ENCODE results near the gene NEDD9.
A peak's percentile ranks its signal among the peaks of the same experiment; 100 is the strongest.

The NEDD9 gene

DNA sequence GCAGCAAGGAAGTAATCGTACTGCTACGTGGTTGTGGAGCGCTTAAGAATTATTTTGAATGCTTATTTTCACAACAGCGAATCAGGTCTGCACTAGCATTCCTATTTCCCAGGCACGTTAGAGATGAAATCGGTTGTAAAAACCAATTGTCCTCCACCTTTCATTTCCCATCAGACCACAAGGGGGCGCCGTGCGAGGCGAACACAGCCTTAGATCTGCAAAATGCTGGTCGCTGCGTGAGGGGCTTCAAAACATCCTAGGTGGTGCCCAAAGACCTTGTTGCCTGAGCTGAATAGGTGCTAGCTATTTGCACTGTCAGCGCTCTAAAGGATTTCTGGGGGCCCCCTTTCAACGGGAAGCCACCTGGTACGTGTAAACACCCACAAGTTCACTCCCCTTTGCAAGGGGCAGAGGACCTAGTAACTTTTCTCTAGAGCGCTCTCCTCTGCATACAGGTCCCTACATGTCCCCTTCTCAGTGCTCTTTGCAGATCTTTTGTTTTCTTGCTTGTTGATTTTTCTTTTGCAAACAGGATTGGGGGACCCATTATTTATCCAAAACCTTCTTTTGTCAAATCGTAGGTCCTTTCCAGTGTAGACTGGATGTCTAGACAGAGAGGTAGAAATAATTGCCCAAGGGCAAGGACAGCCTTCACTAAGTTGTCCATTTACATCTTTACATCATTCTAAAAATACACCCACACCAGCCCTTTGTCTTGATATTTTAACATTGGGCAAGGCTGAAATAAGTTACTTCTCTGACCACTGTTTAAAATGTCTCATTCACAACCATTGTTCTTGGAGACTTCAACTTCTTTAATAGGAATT is 59.8 kb downstream of the NEDD9 start:
- DNase-seq: peak; percentile 90

DNA sequence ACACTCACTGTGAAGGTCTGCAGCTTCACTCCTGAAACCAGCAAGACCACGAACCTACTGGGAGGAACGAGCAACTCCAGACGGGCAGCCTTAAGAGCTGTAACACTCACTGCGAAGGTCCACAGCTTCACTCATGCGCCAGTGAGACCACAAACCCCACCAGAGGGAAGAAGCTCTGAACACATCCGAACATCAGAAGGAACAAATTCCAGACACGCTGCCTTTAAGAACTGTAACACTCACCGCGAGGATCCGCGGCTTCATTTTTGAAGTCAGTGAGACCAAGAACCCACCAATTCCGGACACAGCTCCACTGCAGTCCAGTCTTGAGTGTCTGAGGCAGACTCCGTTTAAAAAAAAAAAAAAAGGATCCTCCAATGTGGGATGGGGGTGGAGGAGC is 60.5 kb downstream of the NEDD9 start:
- DNase-seq: no peak

DNA sequence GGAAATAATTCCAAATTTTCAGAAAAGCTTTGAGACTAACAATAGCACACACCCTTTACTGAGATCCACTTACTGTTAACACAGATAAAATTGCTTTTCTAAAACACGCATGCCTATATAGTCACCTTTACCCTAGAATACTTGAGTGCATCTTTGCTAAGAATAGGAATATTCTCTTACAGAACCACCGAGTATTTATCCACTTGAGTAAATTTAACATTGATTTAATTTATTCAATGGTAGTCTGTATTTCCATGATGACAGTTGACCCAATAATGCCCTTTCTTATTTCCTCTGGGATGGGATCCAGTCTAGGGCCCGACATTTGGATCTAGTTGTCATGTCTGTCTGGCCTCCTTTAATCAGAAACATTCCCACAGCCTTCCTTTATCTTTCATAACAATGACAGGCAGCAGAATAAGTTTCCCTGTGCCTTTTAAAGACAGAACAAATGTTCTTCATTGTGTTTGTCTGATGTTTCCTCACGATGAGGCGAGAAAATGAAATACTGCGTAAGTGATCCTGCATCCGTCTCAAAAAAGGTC is 64.3 kb downstream of the NEDD9 start:
- no peak for DNase-seq

DNA sequence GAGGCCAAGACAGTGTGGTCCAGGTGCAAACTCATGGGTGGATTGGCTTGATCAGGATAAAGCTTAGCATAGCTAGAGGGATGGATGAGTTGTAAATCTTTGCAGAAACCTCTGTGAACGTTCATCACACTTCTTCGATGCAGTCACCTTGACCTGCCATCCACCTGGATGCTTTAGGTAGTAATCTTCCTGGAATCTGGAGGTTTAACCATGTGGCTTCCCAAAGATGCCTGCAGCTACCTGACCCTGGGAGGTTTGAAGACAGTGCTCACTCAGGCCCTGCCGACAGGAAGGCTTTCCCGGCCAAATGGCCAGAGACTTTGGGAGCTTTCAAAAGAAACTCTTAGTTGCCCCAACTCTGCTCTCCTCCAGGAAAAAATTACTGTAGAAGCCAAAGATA is 65.5 kb downstream of the NEDD9 start:
- DNase-seq: peak; percentile 67

DNA sequence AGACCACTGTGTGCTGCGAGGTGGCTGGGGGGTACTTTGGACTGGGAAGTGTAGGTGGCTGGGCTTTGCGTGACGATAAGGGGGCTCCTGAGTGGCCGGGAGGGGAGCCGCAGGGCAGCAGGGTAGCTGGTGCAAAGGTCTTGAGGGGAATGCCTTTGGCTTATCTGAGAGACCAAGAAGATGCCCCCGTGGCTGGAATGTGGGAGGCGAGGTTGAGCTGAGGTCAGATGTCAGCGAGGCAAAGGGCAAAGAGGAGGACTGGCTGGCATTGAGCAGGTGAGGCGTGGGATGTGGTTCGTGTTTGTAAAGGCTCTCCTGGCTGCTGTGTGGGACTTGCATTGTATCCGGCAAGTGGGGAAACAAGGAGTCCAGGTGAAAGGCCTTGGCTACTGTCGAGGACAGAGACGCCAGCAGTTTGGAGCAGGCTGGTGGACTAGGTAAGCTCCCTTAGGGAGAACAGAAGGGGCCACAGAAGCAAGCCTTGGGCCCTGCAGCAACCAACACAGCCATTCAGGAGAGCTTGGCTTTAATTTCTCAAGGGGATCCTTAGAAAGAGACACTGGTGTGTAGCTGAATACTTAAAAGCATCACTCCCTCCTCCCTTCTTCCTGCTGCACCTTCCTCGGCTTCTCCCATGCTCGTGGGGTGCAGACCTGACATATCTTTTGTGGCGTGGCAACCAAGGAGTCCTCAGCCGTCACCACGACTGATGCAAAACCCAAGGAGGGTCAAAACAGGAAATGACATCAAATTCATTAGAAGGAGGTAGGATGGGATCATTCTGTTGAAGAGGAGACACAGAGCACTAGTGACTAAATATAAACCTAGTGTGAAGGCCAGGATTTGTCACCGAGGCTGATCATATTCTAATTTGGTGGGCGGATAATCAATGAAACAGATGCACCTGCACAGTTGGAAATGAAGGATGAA is 67.5 kb downstream of the NEDD9 start:
- DNase-seq: no peak

DNA sequence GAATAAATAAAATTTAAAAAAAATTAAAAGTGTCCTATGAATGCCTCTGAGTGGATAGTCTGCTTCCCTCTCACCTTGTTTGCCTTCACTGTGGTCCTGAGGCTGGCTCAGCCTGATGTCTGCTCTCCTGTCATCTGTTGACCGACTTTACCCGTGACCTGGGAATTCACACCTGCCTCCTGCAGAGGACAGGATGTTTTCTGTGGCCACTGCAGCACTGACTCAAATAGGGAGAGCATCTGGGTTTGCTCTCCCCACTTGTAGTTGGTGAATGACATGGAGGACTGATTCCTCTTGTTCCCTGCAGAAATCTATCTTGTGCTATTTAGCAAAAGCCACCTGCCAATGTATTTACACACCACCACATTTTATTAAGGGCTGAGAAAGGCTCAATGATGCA is 68.5 kb downstream of the NEDD9 start:
- DNase-seq: no peak

DNA sequence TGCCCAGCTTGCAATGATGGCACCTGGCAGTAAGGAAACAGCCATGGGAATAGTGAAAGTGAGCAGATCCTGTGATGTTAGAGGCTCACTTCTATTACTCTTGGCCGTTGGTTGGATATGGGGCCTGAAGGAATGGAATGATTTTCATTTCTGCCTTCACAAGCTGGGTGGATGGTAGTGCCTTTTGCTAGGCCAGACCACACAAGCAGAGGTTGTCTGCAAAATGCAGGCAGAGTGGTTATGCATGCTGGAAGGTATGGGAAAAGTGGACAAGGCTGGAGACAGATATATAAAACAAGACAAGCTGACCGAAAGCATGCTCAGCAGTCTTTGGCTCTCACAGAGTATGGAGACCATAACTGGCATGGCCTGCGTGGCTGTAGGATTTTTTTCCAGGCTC is 70.2 kb downstream of the NEDD9 start:
- DNase-seq: no peak

DNA sequence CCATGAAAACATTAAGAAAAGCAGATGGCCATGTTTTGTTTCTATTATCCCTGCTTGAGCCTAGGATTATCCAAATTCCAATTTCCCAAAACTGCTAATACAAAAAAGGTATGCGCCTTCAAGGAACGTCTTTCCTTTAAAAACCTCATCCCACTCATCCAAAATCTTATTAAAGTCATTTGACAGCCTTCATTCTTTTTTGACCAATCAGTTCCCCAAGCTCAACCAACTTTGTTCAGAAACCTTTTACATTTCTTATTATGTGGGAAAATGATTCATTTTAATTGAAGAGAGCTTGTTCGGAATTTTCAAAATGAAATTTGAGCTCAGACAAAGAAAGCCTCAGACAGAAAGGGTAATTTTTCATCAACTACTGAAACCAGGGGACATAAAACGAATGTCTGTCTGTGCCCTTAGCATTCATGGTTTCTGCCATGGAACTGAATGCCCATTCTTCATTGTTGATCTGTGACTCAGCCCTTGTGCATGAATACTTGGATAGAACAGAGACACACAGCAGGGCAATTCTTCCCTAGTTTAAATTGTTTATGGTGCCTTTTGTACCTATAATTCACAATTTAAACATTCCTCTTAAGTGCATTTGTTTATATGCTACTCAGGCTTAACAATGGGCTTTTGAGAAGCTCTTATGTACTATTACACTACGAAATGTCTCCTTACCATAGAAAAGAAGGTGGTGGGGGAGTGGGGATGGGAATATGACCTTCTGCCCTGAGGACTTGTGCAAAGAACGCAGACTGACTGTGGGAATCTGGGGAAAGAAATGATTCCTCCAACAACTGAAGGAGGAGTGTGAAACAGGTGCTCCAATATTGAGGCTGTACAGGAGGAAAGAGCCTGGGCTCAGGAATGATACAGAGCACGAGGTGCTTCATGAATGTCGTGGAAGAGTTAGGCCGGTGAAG is 71.2 kb downstream of the NEDD9 start:
- peak; percentile 80 for DNase-seq

DNA sequence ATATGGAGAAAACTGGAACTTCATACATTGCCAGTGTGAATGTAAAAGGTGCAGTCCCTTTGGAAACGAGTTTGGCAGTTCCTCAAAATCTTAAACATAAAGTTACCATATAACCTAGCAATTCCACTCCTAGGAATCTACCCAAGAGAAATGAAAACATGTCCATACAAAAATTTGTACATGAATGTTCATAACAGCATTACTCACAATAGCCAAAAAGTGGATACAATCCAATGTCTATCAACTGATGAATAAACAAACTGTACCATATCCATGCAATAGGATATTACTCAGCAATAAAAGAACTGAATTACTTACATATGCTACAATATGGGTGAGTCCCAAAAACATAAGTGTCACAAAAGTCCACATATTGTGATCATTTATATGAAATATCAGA is 72.3 kb downstream of the NEDD9 start:
- DNase-seq: no peak

DNA sequence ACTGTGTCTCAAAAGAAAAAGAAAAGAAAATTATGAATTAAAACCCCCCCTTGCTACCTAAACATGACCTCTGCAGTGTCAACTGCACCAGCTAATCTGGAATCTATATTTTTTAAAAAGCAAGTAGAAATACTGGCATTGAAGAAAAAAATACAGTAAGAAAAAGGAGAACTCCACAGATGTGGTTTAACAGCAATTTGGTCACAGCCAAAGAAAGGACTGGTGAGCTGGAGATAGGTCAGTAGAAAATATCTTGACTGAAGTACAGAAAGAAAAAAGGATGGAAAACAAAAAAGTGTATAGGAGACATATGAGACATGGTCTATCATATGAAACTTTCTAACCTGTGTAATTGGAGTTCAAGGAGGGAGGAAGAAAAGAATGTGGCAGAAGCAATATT is 76.9 kb downstream of the NEDD9 start:
- no peak for DNase-seq

DNA sequence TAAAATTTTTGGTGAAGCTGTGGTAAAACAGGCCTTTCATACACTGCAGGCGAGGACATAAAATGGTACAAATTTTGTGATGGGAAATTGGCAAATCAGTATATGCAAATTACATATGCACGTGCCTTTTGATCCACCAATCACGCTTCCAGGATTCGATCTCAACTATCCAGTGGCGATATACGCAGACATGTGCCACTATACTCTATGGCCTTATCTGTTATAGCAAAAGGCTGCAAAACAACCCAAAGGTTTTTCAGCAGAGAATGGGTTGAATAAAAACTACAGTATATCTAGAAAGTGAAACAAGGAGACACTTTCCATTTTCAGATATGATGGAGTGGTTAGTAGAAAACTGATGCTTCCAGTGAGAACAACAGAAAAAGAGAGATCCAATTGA is 79.0 kb downstream of the NEDD9 start:
- no peak for DNase-seq

DNA sequence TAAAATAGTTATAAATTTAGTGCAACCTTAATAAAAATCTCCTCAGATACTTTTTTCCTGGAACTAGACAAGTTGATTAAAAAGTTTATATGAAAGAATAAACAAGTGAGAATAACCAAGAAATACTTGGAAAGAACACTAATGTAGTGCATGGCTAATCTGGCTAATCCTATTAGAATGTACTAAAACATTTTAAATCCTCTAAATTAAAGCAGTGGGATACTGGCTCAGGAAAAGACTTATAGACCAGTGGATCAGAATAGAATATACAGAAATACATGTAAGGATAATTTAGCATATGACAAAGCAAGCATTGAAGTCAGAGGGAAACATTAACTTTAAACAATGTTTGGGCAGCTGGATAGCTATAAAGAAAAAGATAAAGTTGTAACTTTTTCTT is 79.9 kb downstream of the NEDD9 start:
- DNase-seq: no peak

DNA sequence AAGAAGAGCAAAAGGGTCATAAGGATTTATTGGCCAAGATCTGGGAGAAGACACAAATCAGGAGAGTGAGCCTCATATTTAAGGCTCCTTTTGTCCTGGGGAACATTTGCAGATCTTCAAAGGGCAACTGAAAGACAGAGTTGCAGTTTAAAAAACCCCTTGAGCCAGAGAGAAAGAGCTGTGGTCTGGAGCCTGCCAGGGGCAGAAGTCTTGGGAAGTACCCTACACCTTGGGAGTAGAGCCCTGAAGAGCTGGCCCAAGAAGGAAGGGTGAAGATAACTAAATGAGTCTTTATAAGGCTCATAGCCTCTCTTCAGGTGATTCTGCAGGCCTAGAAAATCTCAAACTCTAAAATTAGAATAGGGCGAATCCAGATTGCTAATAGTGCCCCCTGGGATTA is 81.0 kb downstream of the NEDD9 start:
- no peak for DNase-seq

DNA sequence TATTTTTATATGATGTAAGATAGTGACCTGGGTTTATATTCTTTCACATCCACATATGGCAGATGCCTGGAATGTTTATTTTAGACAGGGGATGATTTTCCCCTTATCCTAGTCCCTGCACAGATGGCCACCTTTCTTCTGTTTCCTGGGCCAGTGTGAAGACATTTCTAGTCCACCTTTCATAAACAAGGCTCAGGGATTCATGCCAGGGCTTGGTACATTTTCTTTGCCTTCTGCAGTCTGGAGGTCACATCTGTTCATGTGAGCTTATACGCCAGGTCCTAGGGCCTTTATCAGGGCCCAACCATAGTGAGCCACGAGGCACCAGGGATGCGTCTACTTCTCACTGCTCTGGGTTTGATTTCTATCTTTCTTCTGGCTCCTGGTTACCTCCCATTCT is 82.9 kb downstream of the NEDD9 start:
- no peak for DNase-seq

DNA sequence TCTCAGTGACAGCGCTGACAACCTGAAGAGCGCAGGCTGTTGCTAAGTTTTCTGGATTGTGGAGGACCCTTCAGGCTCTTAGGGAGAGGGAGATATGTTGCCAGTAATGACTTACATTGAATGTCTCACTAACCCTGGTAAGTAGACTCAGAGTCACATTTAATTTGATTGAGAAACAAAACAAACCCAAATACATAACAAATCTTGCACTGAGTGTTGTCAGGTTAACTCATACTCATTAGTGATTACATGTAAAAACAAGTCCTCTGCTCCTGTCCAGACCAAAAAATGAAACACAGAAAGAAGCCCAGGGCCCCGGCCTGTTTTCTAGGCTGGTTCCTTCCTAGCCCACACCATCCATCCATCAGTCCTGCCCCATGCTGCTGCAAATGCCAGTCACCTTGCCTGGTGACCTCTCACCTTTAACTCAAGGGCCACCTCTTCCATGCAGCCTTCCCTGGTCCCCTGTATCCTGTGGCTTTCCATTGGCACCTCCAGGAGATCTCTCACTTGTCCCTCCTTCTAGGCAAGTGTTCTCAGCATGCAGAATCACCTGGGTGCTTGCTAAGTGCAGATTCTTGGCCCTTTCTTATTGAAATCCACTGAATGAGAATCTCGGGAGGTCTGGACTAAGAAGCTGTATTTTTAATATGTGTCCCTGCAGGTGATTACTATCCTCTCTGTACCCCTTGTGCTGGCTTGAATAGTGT is 86.2 kb downstream of the NEDD9 start:
- no peak for DNase-seq

DNA sequence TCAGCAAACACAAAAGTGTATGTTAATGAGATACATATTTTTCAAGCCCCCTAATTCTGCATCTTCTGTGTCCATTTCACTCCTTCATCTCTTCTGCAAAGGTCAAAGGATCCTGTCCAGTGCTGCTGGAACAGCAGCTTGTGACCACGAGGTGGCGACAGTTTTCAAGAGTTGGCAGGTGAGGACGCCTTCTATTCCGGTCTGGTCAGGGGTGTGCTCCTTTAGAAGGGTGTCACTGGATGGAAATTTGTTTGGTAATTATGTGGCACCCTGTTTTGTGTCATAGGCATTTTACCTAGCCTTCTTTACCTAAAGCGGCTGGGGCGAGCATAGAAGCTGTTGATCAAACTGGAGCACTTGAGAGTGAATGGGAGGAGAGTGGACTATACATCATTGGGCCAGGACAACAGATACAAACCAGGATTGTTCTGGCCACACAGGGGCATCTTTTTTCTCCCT is 88.0 kb downstream of the NEDD9 start:
- peak; percentile 85 for DNase-seq

DNA sequence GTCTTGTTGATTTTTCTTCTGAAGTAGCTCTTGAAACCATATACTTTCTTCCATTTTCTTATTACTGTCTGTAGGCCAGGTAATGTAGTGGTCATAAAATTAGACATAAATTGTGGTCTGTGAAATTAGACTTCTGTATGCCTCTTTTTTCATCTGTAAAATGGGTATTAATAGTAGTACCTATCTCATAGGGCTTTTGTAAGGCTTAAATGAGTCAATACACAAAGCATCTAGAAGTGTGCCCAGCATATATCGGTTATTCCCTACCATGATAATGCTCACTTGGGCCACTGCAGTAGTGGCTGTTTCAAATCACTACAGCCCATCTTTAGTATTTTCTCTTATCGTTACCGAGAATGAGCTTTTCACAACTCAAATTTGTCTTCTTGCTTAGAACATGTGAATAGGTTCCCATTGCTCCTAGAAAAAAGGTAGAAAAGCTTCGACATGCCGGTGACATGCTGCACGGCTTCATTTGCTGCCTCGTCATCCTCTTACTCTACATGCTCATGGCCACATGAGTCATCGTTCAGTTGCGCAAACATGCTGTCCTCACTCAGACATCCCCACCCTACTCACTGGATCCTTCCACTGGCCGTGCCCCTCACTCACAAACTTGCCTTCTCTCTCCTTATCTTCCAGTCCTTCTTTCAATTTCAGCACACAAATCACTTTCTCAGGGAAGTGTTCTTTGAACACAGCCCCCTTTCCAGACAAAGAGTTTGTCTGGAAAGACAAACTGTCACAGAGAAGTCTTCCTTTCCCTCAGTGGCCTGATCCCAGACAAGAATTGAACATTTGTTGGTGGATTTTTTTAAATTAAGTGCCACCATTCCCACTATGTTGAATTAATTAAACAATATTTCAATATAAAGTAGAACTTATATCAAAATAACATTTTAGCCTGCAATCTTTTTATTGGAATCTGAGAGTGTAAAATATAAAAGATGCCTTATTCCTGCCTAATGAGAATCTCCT is 88.8 kb downstream of the NEDD9 start:
- DNase-seq: peak; percentile 87

DNA sequence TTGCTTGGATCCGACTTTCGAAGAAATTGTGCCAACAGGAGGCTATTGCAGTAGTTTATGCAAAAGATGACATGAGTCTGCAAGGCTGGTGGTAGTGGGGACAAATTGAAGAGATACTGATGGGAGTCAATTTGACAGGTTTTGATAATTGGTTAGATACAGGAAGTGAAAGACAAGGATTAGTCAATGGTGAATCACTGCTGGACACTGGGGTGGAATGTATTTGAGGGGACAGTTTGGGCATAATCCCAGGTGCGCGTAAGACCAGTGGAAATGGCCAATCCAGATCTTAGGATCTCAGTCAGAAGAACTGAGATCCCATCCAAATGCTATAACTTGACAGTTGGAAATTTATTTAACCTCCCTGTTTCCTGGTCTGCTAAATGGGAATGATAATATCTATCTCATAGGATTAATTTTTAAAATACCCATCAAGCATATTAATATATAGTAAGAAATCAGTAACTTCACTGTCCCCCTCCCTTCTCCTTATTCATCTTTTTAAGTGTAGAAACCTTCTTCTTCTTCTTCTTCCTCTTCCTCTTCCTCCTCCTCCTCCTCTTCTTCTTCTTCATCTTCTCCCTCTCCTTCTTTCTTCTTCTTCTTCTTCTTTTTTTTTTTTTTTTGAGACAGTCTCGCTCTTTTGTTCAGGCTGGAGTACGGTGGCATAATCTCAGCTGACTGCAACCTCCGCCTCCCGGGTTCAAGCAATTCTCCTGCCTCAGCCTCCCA is 90.0 kb downstream of the NEDD9 start:
- no peak for DNase-seq

DNA sequence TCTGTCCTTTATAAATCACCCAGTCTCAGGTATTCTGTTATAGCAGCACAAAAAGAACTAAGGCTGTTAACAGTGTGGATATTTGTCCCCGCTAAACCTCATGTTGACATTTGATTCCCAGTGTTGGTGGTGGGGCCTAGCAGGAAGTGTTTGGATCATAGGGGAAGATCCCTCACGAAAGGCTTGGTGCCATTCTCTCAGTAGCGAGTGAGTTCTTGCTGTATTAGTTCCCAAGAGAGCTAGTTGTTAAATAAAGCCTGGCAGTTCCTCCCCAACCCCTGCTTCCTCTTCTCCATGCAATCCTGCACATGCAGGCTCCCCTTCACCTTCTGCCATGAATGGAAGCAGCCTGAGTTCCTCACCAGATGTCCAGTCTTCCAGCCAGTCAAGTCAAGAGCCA is 91.2 kb downstream of the NEDD9 start:
- DNase-seq: no peak

DNA sequence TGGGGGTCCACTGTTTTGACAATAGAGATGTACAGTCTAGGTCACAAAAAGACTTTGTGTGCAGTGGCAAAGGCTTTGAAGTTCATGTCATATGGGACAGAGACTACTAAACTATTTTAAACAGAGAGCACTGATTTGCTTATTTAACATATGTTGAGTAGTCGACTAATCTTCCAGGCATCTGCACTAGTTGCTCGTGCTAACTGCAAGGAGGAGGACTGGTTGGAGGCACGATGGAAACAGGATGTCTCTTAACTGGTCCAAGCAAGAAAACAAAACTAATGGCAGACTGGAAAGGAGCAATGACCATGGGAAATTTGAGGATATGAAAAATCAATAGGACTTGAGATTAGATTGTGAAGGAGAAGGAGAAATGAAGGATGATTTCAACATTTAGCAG is 92.4 kb downstream of the NEDD9 start:
- no peak for DNase-seq

All from islet precursor cell (in vitro differentiated cells).